HG03442 (cell line): ENCODE results near the gene HEATR9.
A peak's percentile ranks its signal among the peaks of the same experiment; 100 is the strongest.

Experiments used
- ATAC-seq: cut with Tn5 transposase; IDR thresholded peaks from one replicate; pipeline ENCODE4 v1.9.1; 2021; ENCODE audit warnings: mild to moderate bottlenecking, moderate library complexity; ENCODE audit not compliant: unreplicated experiment

The HEATR9 gene

GRCh38 chr17:35894206-35894605, 25.5 kb upstream of the HEATR9 start:
- ATAC-seq = no peak

- no peak for ATAC-seq
These were observed 25.1 kb upstream of the HEATR9 start for GRCh38 chr17:35893751-35894150.

GRCh38 chr17:35892091-35893035, 23.7 kb upstream of the HEATR9 start:
- no peak for ATAC-seq

- no peak for ATAC-seq
These were observed 22.6 kb upstream of the HEATR9 start for GRCh38 chr17:35891269-35891668.

GRCh38 chr17:35890774-35891155, 22.1 kb upstream of the HEATR9 start:
- ATAC-seq = no peak

- no peak for ATAC-seq
These were observed 21.4 kb upstream of the HEATR9 start for GRCh38 chr17:35889818-35890773.

- ATAC-seq = no peak
These were observed 20.6 kb upstream of the HEATR9 start for GRCh38 chr17:35889241-35889640.

- peak; percentile 82 for ATAC-seq
These were observed 11.3 kb upstream of the HEATR9 start, which contains the start of gene CCL5 for GRCh38 chr17:35879773-35880654. Gene CCL5, minus strand, starts transcription at chr17:35880360.

GRCh38 chr17:35878361-35878760, 9.7 kb upstream of the HEATR9 start:
- ATAC-seq = no peak

GRCh38 chr17:35877345-35878029, 8.8 kb upstream of the HEATR9 start:
- no peak for ATAC-seq

GRCh38 chr17:35876534-35876933, 7.8 kb upstream of the HEATR9 start:
- no peak for ATAC-seq

- no peak for ATAC-seq
These were observed 7.1 kb upstream of the HEATR9 start for GRCh38 chr17:35875800-35876139.

- ATAC-seq = no peak
These were observed 6.5 kb upstream of the HEATR9 start for GRCh38 chr17:35875072-35875799.

- ATAC-seq = no peak
These were observed 3.7 kb upstream of the HEATR9 start for GRCh38 chr17:35872196-35872980.

GRCh38 chr17:35870906-35871819, 2.5 kb upstream of the HEATR9 start:
- no peak for ATAC-seq

GRCh38 chr17:35867574-35867973, 1.1 kb downstream of the HEATR9 start:
- ATAC-seq = no peak

- ATAC-seq = no peak
These were observed 2.2 kb downstream of the HEATR9 start for GRCh38 chr17:35866341-35866950.
